T-helper 2 cell treated with Interferon-gamma antibody and Interleukin-4, amounts not matched to agents 5 μg/mL and 100 μg/mL, for 36 hours (primary cell): ENCODE measurements around the gene EFNB3.

Source experiments
- DNase-seq: peaks from one replicate; pipeline ENCODE4 v3.0.0; 2021; ENCODE audit warnings: low spot score
- H3K27ac Mint-ChIP-seq: one replicate; pipeline ENCODE4 v1.8.0; 2021; ENCODE audit warnings: mild to moderate bottlenecking, mixed read lengths
- H3K27me3 Mint-ChIP-seq: one replicate; pipeline ENCODE4 v1.8.0; 2021; ENCODE audit warnings: low read depth, mixed read lengths
- H3K36me3 Mint-ChIP-seq: one replicate; pipeline ENCODE4 v1.8.0; 2021; ENCODE audit warnings: low read depth, mixed read lengths
- H3K4me1 Mint-ChIP-seq: one replicate; pipeline ENCODE4 v1.8.0; 2021; ENCODE audit warnings: low read depth, mixed read lengths
- H3K4me3 Mint-ChIP-seq: one replicate; pipeline ENCODE4 v1.8.0; 2022; ENCODE audit warnings: mild to moderate bottlenecking, moderate library complexity, mixed read lengths
- H3K9me3 Mint-ChIP-seq: one replicate; pipeline ENCODE4 v1.8.0; 2021; ENCODE audit warnings: mixed read lengths

The EFNB3 gene

GRCh38 chr17:7707446-7707845 is 2.4 kb downstream of the EFNB3 start:
- Mint-ChIP-seq H3K36me3 (peaks cover 8% of the 10 kb centered on the region), H3K9me3 (no peaks in the 10 kb centered on the region), H3K27ac (no peak overlapping the region), H3K4me1 (peaks cover 24% of the 10 kb centered on the region), H3K4me3 (no peak overlapping the region), H3K27me3 (peaks cover 46% of the 10 kb centered on the region)
- DNase-seq, result no peak

GRCh38 chr17:7707858-7708750 is 3.1 kb downstream of the EFNB3 start:
- no peak overlapping the region for H3K27ac Mint-ChIP-seq
- peaks cover 51% of the 10 kb centered on the region for H3K27me3 Mint-ChIP-seq
- no peak overlapping the region for H3K4me3 Mint-ChIP-seq
- no peak for DNase-seq
- H3K4me1 Mint-ChIP-seq, result peaks cover 25% of the 10 kb centered on the region
- no peaks in the 10 kb centered on the region for H3K9me3 Mint-ChIP-seq
- peaks cover 5% of the 10 kb centered on the region for H3K36me3 Mint-ChIP-seq

GRCh38 chr17:7709031-7709430 is 4.0 kb downstream of the EFNB3 start:
- no peak for DNase-seq
- H3K27ac Mint-ChIP-seq, result no peak overlapping the region
- peaks cover 24% of the 10 kb centered on the region for H3K4me1 Mint-ChIP-seq
- peaks cover 50% of the 10 kb centered on the region for H3K27me3 Mint-ChIP-seq
- H3K36me3 Mint-ChIP-seq, result no peaks in the 10 kb centered on the region
- no peaks in the 10 kb centered on the region for H3K9me3 Mint-ChIP-seq
- H3K4me3 Mint-ChIP-seq, result no peak overlapping the region

GRCh38 chr17:7710301-7710700 is 5.3 kb downstream of the EFNB3 start:
- Mint-ChIP-seq H3K27me3 (peaks cover 51% of the 10 kb centered on the region), H3K9me3 (no peaks in the 10 kb centered on the region), H3K36me3 (no peaks in the 10 kb centered on the region), H3K4me3 (no peak overlapping the region), H3K27ac (no peak overlapping the region), H3K4me1 (peaks cover 19% of the 10 kb centered on the region)
- DNase-seq, result no peak

GRCh38 chr17:7711051-7711755 is 6.2 kb downstream of the EFNB3 start:
- Mint-ChIP-seq H3K36me3 (no peaks in the 10 kb centered on the region), H3K4me1 (peaks cover 19% of the 10 kb centered on the region), H3K27me3 (peaks cover 52% of the 10 kb centered on the region), H3K4me3 (no peak overlapping the region), H3K27ac (no peak overlapping the region), H3K9me3 (no peaks in the 10 kb centered on the region)
- no peak for DNase-seq

GRCh38 chr17:7712111-7712771 is 7.2 kb downstream of the EFNB3 start:
- no peak for DNase-seq
- Mint-ChIP-seq H3K27me3 (peaks cover 51% of the 10 kb centered on the region), H3K27ac (no peak overlapping the region)

GRCh38 chr17:7713782-7714181 is 8.8 kb downstream of the EFNB3 start:
- Mint-ChIP-seq H3K27me3 (peaks cover 60% of the 10 kb centered on the region), H3K4me1 (peaks cover 35% of the 10 kb centered on the region), H3K9me3 (no peaks in the 10 kb centered on the region), H3K27ac (no peak overlapping the region), H3K4me3 (no peak overlapping the region), H3K36me3 (no peaks in the 10 kb centered on the region)
- DNase-seq, result no peak

More at GRCh38 chr17:7712111-7712771, 7.2 kb downstream of the EFNB3 start:
- peaks cover 21% of the 10 kb centered on the region for H3K4me1 Mint-ChIP-seq
- no peaks in the 10 kb centered on the region for H3K36me3 Mint-ChIP-seq
- H3K4me3 Mint-ChIP-seq, result no peak overlapping the region
- H3K9me3 Mint-ChIP-seq, result no peaks in the 10 kb centered on the region

- no peak for DNase-seq
- Mint-ChIP-seq H3K27me3 (peaks cover 72% of the 10 kb centered on the region), H3K4me3 (no peak overlapping the region), H3K27ac (no peak overlapping the region), H3K4me1 (peaks cover 37% of the 10 kb centered on the region), H3K9me3 (no peaks in the 10 kb centered on the region), H3K36me3 (no peaks in the 10 kb centered on the region)
Measured at GRCh38 chr17:7714721-7715594, 10.0 kb downstream of the EFNB3 start.

GRCh38 chr17:7715936-7716886 is 11.2 kb downstream of the EFNB3 start:
- H3K9me3 Mint-ChIP-seq, result no peaks in the 10 kb centered on the region
- H3K36me3 Mint-ChIP-seq, result no peaks in the 10 kb centered on the region
- no peak for DNase-seq
- peaks cover 80% of the 10 kb centered on the region for H3K27me3 Mint-ChIP-seq
- peak overlapping the region; percentile 83 for H3K4me3 Mint-ChIP-seq
- H3K27ac Mint-ChIP-seq, result peak overlapping the region; percentile 43
- peaks cover 29% of the 10 kb centered on the region for H3K4me1 Mint-ChIP-seq

- peaks cover 25% of the 10 kb centered on the region for H3K4me1 Mint-ChIP-seq
- no peak within 1 kb of the TSS for H3K27ac Mint-ChIP-seq
- H3K27me3 Mint-ChIP-seq, result peaks cover 80% of the 10 kb centered on the region
- H3K9me3 Mint-ChIP-seq, result no peaks in the 10 kb centered on the region
- DNase-seq, result peak; percentile 40
- no peaks in the 10 kb centered on the region for H3K36me3 Mint-ChIP-seq
- H3K4me3 Mint-ChIP-seq, result peak within 1 kb of the TSS; percentile 83
Measured at GRCh38 chr17:7716901-7717755, 12.1 kb downstream of the EFNB3 start, which contains the start of gene DNAH2. Gene DNAH2, plus strand, starts transcription at chr17:7717744. Its CDS starts 1,991 bp downstream, at chr17:7719735.

GRCh38 chr17:7717756-7718350 is 12.9 kb downstream of the EFNB3 start:
- Mint-ChIP-seq H3K36me3 (no peaks in the 10 kb centered on the region), H3K4me3 (peak overlapping the region; percentile 83), H3K9me3 (no peaks in the 10 kb centered on the region), H3K27me3 (peaks cover 79% of the 10 kb centered on the region), H3K27ac (no peak overlapping the region), H3K4me1 (peaks cover 22% of the 10 kb centered on the region)
- DNase-seq, result peak; percentile 19
